8988T (cell line): ENCODE measurements around the gene RTN3.

Source experiments
- DNase-seq: peaks from one replicate; pipeline ENCODE4 v3.0.0; 2011

The RTN3 gene

DNA sequence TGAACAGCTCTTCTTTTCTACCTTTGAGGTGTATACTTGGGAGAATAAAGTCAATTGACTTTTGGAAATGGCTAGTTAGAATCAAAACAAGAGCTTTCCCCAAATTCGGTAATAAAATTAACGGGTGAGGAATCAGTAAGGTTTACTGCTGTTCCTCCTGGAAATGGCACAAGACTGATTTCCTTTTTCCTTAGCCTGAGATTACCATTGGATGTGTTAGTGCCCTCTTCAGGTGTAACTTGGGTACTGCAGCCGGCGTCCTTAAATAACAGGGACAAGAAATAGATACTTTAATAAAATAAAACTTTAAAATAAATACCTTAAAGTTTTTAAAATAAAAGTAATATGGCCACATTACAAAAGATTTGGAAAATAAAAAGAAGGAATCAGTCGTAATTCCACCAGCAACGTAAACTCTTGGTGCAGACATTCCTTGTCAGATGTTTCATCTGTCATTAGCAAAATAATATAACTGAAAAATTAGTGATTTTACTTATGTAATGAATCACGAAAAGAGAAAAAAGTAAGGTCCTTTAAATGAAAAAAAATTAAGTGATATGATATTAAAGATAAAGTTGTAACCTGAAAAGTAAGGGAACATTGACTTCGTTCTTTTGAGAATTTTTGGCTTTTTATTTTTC lies 57.5 kb downstream of the RTN3 start:
- DNase-seq = no peak

DNA sequence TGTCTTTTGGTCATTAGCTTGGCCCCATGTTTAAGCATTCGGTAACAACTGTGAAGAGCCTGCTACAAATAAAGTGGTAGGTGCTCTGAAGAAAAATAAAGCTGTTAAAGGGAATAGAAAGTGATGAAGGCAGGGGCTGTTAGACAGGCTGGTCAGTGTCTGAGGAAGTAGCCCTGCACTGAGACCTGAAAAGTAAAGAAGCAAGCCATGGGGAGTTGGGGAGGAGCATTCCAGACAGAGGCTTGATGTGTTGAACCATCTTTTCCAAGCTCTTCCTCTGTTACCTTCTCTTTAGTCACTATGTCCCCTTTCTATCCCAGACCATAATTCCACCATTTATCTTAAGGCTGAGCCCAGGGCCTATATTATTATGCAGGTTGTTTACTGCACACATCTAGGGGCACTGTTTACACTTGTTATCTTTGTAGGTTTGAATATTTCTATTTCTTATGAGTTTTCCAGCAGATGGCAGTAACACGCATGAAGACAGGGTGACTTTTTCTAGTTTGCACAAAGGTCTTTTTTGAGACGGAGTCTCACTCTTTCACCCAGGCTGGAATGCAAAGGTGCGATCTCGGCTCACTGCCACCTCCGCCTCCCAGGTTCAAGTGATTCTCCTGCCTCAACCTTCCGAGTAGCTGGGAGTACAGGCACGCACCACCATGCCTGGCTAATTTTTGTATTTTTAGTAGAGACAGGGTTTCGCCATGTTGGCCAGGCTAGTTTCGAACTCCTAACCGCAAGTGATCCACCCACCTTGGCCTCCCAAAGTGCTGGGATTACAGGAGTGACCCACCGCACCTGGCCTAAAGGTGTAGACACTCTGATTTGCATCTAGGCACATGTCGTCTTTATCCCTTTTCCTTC lies 64.2 kb downstream of the RTN3 start:
- no peak for DNase-seq

DNA sequence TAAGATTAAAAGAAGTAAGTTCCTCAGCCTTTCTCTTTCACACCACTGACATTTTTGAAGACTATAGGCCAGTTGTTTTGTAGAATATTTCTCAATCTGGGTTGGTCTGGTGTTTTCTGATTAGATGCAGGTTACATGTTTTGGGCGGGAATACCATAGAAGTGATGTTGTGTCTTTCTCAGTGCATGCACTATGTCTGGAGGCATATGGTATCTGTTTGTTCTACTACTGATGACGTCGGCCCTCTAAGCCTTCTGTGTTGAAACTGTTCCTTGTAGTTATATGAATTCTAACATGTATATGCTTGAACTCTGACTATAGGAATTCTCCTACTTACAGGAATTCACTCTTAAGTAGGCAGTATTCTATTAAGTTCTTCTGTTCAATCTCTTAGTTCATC lies 65.7 kb downstream of the RTN3 start:
- no peak for DNase-seq

DNA sequence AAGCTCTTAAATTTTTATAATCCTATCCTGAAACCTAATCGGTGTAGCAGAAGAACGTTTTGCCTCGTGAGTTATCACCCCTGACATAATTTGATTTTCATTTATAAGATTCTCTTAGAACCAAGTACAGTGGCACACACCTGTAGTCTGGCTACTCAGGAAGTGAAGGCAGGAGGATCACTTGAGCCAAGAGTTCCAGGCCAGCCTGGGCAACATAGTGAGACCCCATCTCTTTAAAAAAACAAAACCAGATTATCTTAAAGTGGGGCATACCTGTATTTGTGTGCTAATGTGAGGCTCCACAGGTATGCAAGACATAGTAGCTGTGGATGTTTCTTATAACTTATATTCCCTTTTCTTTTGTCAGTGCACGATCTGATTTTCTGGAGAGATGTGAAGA lies 68.3 kb downstream of the RTN3 start:
- DNase-seq = no peak

DNA sequence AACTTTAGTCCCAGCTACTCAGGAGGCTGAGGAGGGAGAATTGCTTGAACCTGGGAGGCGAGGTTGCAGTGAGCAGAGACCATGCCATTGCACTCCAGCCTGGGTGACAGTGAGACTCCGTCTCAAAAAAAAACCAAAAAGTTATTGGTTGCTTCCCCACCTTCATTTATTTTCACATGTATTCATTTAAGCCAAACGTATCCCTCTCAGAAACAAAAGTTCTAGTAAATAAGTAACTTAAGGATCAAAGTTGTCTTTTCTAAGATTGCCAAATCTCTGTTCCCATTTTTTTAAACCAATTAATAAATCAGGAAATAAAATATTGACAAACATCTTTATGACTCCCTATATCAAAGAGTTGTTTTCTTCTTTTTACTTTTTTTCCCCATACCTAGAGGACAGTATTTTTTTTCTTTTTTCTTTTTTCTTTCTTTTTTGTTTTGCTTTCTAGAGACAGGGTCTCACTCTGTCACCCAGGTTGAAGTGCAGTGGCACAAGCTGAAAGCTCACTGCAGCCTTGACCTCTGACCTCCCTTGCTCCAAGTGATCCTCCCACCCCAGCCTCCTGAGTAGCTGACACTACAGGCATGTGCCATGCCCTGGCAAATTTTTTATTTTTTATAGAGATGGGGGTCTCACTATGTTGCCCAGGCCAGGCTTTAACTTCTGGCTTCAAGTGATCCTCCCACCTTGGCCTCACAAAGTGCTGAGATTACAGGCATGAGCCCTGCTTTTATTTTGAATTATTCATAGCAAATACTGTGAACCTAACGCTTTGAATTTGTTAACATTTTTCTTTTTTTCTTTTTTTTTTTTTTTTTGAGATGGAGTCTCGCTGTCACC lies 75.8 kb downstream of the RTN3 start:
- DNase-seq = no peak

DNA sequence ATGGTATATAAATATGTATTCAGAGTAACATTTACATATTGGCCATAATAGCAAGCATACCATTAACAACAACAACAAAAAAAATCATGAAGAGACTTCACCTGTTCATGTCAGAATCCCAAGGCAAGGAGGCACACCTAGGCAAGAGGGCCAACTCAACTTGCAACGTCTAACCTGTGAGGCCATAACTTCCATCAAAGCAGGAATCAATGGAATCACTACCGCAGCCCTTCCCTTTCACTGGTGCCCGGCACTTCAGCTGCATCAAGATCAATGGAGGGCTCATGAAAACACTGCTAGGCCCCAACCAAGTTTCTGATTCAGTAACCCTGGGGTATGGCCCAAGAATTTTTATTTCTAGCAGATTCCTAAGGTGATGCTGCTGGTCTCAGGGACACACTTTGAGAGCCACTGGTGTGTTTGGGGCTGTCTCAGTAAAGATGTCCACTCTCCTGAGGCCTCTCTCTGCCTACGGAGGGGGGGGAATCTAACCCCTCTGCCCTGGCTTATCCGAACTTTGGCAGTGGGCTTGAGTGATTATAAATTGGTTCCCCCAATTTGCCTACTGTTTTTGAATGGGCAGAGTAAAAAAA lies 79.3 kb downstream of the RTN3 start:
- peak; percentile 46 for DNase-seq

DNA sequence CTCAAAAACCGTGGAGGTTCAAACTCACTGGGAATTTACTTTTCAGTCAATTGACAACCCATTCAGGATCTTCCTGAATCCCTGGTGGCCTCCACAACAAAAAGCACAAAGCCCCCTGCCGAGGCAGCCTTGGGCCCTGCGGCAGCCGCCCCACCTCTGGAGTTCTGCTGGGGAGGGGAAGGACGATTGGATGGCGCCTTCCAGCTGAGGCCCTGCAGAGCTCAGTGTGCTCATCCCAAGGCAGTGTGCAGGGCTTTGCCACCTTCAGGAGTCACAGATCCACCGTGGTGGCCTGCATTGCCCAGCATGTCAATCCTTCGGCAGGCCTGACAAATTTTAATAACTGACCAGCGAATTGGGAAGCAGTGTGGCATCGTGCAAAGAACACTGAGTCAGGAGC lies 79.9 kb downstream of the RTN3 start:
- peak; percentile 59 for DNase-seq

DNA sequence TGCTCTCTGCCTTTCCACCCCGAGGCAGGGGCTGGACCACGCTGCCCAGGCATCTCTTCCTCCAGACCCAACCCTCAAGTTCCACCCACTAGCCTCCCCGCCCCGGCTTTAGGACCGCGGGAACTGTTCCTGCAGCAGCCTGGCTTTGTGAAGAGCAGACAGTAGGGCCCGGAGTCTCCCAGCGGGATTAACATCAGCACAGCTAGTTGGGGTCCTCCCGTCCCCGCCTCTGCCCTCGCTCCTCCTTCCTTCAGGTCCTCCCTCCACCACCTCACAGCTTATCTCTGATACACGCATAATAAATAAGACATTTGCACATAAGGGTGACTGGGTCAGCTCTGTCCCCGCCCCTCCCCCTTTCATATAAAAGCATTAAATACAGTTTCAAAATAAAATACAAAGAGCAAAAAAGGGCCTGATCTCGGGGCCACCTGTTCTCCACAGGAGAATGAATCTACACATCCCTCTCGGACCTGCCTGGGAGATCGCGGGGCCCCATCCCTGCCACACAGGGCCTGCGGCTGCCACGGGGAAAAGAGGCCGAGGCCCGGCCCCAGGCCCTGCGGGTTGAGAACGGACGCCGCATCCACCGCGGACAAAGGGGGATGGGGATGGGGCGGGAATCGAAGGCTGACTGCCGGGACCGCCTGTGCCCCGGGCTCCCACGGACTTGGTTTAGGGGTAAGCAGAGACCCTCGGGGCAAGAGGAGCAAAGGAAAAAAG lies 80.8 kb downstream of the RTN3 start:
- DNase-seq = peak; percentile 77

DNA sequence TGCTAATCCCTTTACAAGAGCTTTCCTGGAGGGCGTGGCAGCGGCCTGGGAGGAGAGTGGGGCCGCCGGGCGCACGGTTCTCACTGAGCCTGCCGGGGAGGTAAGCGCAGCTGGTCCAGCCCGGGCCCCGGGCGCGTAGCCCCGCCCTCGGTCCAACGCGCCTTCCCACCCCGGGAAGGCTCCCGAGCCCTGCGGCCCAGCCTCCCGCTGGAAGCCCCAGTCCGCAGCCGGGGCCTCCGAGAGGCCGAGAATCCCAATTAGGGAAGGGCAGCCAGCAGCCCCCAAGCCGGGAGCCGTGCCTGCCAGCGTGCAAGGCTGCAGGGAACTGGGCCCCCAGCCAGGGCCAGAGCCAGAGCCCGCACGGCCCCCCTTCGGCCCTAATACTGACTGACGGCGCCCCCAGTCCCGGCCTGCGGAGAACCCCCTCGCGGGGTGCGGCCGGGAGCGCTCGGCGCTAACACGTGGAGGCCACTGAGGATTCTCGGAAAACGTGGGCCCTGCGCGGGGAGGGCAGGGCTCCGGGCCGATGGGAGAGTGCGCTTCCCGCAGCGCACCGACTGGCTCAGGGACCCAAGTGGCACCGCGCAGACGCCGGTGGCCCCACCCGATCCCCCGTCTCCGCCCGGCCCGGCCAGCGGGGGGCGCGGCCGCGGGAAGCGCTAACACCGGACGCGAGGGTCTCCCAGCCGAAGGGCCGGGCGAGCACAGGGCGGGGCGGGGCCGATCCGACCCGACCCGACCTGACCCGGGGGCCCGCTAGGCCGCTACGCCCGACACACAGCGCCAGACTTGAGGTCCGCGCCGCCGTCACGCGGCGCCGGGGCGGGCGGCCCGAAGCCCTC lies 81.6 kb downstream of the RTN3 start:
- peak; percentile 68 for DNase-seq

DNA sequence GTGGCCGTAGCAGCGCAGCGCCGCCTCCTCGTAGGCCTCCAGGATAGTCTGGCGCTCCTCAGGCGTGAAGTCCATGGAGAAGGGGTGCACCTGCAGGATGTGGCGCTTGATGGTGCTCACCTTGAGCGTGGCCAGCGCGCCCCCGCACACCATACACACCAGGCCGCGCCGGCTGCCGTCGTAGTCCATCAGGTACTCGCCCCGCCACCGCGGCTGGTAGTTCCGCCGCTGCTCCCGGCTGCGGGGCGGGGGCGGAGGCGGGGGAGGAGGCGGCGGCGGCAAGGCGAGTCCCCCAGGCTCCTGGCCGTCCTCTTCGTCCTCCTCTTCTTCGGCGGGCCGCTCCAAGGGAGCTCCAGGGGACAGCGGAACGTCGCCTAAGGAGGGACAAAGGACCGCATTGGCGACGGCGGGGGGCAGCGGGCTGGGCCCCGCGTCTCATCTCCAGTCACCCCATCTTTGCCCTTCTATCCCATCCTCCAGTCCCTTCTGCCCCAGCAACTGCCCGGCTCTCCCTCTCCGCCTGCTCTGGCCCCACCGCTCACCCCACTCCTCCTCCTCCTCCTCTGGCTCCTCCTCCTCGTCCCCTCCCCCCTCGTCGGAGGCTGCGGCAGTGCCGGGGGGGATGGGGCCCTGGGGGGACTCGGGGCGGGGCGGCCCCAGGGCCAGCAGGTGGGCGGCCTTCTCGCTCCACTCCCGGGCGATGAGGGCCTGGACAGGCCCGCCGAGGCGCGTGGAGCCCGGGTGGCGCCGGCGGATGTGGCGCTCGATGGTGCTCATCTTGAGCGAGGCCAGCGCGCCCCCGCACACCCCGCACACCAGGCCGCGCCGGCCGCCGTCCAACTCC lies 82.4 kb downstream of the RTN3 start:
- DNase-seq = peak; percentile 79

DNA sequence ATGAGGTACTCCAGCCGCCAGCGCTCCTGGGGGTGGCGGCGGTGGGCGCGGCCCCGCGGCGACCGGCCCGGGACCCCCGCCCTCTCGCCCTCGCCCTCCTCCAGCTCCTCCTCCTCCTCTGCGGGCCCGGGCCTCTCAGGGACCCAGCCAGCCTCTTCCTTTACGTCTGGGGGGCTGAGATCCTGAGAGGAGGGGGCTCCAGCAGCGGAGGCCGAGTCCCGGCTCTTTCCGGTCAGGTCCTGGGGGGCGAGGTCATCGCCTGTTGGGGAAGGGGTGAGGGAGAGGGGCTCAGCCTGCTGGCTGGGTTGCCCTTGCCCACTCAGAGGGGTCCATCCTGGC lies 83.0 kb downstream of the RTN3 start:
- peak; percentile 51 for DNase-seq

DNA sequence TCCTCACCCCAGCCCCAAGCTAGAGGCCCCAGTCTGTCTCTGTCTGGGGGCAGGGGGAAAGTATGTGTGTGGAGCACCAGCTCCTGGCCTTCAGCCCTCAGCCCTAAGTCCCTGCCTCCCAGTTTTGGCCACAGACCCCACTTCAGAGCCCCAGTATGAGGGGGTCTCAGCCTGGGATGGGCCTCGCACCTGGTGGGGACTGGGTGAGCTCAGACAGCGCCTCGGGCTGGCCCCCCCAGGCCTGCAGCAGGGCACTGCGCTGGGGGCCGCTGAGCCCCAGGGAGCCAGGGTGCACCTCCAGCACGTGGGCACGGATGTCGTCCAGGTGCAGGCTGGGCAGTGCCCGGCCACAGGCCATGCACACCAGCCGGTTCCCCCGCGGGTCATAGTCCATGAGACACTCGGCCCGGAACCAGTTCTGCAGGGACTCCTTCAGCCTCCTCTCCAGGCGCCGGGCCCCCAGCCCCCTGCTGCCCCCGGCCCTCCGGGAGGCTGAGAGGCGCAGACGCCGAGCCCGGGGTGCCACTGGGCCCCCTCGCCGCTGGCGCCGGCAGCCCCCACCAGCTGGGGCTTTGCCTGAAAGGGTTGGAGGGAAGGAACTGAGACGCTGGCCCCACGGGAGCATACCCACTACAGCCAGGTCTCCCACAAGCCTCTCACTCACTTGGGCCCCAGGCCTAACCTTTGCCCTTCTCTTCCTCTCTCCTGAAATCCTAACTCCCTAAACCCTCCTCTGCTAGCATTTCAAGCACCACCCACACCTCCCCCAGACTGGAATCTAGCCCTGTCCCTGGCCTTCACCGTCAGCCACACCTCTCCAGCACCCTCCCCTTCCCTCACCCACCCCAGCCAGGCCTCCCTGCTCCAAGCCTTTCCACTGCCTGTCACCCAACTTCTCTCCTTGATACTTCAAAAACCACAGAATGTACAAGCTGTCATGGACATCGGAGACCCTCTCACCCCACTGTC lies 83.7 kb downstream of the RTN3 start:
- peak; percentile 80 for DNase-seq

DNA sequence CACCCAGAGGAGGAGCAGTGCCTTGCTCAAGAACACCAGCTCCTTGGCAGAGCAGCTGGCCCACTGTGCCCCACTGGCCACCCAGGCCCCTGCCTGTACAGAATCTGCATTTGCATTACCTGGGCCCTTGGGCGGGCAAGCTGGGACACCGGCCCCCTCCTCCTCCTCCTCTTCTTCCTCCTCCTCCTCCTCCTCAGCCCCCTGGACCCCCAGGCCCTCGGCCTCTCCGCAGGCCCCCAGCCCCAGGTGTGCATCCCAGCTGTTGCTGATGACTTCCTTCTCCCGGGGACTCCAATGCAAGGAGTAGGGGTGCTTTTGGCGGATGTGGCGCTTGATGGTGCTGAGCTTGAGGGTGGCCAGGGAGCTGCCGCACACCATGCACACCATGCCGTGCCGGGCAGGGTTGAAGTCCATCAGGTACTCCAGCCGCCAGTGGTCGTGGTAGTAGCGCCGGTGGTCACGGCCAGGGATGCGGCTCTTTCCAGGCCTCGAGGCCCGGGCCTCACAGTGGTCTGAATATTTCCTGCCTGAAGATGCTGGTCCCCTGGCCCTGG lies 84.5 kb downstream of the RTN3 start:
- peak; percentile 38 for DNase-seq

DNA sequence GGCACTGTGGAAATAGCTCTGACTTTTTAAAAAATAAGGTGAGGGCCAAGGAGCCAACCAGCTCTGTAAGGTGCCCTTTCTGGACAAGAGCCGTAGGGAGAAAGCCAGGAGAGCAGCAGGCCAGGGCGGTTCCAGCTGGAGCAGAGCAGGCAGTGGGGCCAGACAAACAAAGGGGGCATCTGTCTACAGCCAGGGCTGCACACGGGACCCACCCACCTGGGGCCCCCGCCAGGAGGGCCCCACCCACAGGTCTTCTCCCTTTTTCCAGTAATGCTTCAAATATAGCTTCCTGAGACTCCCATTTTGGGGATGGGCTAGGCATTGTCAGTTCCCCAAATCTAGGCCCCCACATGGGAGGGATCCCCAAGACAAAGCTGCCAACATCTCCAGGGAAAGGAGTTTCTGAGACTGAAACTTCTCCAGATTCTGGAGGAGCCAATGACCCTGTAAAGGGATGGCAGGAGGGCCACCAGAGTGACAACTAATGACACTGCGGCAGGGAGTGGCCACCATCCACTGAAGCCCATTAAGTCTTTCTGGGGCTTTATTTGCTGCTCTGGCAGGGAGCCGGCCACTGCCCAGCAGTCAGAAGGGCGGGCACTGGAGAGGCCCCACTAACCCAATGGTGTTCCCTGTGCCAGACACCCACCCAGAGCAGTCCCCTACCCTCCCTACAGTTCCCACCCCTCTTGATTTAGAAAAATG lies 85.4 kb downstream of the RTN3 start:
- peak; percentile 47 for DNase-seq

DNA sequence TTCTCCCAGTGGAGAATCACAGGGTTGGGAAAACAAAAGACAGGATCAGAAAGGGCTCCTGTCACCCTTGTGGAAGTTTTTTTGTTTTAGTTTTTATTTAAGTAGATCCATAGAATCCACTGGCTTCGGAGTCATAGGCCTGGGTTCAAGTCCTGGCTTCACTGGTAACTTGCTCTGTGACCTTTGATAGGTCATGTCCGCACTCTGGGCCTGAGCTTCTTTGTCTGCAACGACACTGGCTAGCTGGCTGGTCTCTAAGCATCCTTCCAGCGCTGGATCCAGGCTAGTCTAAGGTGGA lies 85.9 kb downstream of the RTN3 start:
- DNase-seq = no peak

DNA sequence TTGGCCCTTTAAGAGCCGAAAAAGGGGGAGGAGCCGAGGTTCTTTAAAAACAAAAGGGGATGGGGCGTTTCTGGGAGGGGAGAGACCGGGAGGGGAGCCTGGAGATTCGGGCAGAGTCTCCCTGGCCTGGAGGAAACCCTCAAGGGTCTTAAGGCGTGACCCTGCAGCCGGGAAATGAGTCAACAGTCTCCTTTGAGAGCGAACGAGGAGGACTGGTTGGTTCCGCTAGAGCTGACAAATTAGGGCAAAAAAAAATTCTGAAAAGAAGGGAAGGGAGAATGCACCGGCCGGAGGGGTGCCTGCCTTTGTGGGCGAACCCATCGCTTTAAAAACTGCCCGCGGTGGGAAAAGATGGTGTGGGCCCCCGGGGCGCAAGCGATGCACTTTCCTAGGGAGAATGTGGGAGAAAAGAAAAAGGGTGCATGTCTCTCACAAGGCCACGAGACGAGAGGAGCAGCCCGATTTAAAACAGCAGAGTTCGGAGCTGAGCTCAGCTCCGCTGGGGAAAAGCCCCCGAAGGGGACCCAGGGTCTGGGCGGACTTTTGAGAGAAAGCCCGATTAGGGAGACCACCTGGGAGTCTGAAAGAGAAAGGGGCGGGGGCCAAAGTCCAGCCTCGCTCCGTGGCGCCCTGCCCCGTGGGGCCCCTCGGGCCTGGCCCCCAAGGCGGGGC lies 86.4 kb downstream of the RTN3 start:
- peak; percentile 95 for DNase-seq

DNA sequence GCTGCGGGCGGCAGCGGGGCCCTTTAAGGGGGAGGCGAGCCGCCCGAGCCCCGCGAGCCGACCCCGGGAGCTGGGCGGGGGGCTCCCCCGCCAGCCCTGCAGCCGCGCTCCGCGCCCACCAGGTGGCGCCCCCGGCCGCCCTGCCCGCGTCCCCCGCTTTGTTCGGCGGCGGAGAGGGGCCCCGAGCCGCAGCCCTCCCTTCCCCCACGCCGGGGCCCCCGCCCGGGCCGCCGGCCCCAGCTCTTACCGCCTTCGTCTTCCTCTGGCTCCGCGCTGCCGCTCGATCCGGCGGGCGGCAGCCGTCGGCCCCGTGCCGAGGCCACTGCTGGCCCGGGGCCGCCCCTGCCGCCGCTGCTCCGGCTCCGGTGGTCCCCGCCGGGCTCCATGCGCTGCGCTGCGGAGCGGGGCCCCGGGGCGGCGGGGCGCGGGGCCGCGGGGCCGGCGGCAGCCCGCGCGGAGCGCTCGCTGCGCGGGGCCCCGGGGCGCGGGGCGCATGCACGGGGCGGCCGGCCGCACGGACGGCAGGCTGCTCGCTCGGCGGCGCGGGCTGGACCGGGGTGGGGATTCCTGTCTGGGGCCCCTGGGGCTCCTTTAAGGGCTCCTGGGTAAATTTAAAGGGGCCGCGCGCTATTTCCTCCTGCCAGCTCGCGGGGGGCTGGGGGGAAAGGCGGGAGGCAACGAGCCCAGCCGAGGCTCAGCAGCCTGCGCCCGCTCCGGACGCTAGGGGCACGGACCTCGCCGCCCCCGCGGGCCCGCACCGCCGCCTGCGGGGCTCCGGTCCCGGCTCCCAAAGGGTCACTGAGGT lies 87.1 kb downstream of the RTN3 start, which contains the start of gene ZFTA:
Gene ZFTA, minus strand, starts transcription at position 539 of the 805 bp plus-strand sequence. Its CDS starts 153 bp downstream, at position 386.
- peak; percentile 97 for DNase-seq
